ENCODE data around the gene TMEM59.
A peak's percentile ranks its signal among the peaks of the same experiment; 100 is the strongest.
"Not testable (repeated sequence)": the region's sequence is repeated elsewhere in the genome, so short reads cannot be mapped to it uniquely, and the experiment has no call there.

The TMEM59 gene

GRCh38 chr1:54052934-54053744 lies at the start of gene TMEM59, which contains the start of gene TCEANC2:
TSS of gene TMEM59 (minus strand) at chr1:54053204. CDS start at chr1:54053188, 16 bp downstream.
TSS of gene TCEANC2 (plus strand) at chr1:54053608. CDS start at chr1:54054423, 815 bp downstream.
- ATAC-seq: peak; percentile 96 to 98

- no peak for ATAC-seq
These were observed 47.5 kb upstream of the TMEM59 start for GRCh38 chr1:54100500-54100899.

DNA sequence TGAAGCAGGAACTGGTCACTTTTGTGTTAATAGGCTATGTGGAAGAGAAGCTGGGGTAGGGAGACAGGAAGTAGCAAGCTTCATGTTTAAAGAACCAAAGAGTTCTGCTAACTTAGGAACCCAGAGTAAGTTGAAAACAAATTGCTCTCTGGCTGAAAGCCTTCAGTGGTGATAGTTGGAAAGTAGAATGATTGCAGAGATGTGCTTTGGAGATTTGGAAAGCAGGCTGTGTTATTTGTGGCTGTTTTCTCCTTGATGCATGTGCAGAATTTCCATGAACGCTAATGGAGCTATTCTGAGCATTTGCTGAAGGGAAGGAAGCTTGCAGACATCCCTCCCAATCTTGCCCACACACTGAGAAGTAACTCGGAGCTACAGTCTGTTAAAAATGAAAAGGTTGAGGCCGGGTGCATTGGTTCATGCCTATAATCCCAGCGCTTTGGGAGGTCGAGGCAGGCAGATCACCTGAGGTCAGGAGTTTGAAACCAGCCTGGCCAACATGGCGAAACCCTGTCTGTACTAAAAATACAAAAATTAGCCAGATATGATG lies 46.1 kb upstream of the TMEM59 start:
- ATAC-seq: no peak

GRCh38 chr1:54096877-54097240 lies 43.9 kb upstream of the TMEM59 start:
- no peak for ATAC-seq

GRCh38 chr1:54096227-54096876 lies 43.3 kb upstream of the TMEM59 start:
- ATAC-seq: no peak

GRCh38 chr1:54095546-54096226 lies 42.7 kb upstream of the TMEM59 start:
- no peak for ATAC-seq

DNA sequence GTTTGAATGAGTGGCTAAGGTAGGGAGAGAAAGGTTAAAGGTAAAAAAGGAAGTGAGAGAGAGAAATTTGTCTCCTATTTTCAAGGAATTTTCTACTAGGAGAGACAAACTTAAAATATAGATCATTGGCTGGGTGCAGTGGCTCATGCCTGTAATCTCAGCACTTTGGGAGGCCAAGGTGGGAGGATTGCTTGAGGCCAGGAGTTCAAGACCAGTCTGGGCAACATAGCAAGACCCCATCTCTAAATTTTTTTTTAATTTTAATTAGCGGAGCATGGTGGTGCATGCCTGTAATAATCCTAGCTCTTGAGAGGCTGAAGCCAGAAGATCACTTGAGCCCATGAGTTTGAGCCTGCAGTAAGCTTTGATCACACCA lies 41.7 kb upstream of the TMEM59 start:
- ATAC-seq: not testable (repeated sequence)

GRCh38 chr1:54094001-54094729 lies 41.2 kb upstream of the TMEM59 start:
- ATAC-seq: no peak

- ATAC-seq: no peak
These were observed 38.7 kb upstream of the TMEM59 start for GRCh38 chr1:54091666-54092065.

- no peak for ATAC-seq
These were observed 35.4 kb upstream of the TMEM59 start for GRCh38 chr1:54088385-54088784.

- ATAC-seq: no peak
These were observed 33.8 kb upstream of the TMEM59 start for GRCh38 chr1:54086754-54087153.

GRCh38 chr1:54084794-54085193 lies 31.8 kb upstream of the TMEM59 start:
- ATAC-seq: no peak

DNA sequence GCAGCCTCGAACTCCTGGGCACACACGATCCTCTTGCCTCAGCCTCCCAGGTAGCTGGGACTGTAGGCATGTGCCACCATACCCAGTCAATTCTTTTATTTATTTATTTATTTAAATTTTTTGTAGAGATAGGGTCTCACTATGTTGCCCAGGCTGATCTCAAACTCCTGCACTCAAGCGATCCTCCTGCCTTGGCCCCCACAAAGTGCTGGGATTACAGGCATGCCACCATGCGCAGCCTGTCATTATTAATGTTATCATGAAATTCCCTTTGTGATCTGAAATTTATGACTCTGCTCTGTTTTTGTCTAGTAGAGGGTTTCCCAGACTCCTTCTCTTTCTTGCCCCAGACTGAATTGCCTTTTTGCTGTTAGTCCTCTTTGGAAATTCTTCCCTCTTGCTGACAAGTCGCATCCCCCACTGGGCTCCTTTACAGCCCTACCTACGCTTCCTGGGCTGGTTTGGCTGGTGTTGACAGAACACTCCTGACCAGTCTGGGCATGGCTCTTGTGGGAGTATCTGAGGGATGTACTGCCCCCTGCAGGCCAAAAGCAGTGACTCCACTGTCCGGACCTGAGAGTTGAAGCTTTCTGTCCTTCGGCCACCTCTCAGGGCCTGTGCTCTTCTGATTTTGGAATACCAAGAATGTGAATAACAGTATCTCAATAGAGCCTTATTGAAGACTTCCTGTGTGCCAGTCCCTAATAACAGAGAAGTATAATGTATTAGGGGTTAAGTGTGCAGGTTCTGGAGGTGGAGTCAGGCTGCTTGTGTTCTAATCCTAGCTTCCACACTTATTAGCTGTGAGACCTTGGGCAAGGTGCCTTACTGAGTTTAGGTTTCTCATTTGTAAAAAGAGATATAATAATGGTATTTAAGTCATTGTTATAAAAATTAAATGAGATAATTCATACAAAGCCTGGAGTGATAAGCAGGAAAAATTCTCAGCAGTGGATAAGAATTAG lies 28.6 kb upstream of the TMEM59 start:
- ATAC-seq: peak; percentile 60 to 77

GRCh38 chr1:54080598-54081049 lies 27.6 kb upstream of the TMEM59 start:
- ATAC-seq: no peak

DNA sequence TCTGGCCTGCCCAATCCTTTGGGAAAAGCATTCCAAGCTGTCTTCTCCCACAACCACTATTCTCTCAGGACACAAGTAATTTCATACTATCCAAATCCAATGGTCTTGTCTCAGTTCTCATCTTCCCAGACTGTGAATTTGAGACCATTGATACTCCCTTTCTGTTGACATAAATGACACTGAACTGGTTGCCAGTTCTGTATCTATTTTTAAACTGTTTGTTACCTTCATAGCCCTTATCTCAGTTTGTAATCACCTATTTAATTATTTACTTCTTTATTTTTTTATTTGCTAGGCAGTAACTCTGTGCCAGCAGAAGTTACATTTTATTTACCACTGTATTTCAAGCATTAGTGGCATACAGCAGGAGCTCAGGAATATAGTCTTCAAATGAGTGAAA lies 24.4 kb upstream of the TMEM59 start:
- ATAC-seq: no peak

DNA sequence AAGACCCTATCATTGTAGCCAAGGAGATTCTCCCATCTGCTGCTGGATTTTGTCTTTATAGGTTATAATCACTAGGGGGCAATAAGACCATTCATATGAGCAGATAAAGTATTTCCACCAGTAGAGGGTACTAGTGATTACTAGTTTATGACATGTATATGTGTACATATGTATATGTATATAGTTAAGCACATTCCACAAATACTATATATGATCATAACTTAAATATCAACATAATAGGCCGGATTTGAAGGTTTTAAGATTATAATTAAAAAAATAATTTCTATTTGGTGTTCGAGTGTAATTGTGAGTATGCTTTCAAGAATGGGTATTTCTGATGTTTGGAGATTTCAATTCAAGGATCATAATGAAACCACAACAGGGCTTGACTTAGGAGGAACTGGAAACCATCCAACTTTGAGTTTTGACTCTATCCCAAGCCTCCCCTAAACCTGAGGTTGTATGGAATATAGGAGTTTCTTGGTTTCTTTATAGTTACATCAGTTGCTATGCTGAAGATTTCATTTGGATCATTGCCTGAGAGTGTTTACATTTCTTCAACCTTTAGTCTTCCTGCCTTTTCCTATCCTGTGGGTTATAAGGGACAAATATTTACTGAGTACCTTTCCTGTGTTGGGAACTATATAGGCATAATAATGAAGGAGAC lies 17.3 kb upstream of the TMEM59 start:
- peak; percentile 76 to 77 for ATAC-seq

DNA sequence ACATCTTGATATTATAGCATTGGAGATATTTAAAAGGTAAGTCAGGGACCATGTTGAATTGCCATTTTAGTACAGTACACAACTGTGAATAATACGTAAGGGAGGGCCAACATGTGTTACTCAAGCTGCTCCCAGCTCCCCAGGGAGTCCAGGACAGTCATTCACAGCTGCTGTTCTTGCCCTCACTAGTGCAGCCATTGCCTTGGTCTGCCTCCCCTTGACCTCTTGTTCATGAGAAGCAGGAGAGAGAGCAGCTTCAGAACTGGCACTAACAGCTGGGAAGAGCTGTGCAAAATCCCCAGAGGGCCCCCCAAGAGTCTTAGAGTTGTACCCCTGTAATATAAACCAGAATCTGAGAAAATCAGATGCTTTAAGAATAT lies 16.8 kb upstream of the TMEM59 start:
- ATAC-seq: peak in 1 of 2 donors; percentile 7

DNA sequence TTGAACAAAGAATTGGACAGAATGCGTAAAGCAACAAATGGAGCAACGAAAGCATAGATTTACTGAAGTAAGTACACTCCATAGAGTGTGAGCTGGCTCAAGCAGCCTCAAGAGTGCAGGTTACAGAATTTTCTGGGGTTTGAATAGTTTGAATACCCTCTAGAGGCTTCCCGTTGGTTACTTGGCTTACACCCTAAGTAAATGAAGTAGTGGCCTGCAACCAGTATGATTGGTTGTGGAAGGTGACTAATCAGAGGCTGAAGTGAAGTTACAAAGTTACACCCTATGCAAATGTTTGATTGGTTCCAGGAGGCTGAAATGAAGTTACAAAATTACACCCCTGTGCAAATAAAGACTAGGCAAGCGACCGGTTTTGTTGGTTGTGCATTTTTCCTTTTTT lies 11.3 kb upstream of the TMEM59 start:
- ATAC-seq: no peak

GRCh38 chr1:54054438-54054749 lies 1.4 kb upstream of the TMEM59 start:
- ATAC-seq: no peak

- ATAC-seq: no peak
These were observed 887 bp upstream of the TMEM59 start for GRCh38 chr1:54053745-54054437.
